Liver (tissue), 9 donors: ENCODE measurements around the gene ARHGEF25. TPM values are rescaled to one million over a fixed set of nuclear protein-coding genes. Genes with fewer than 3 reads are reported as not detected.
A peak's percentile ranks its signal among the peaks of the same experiment; 100 is the strongest.

Source experiments
- DNase-seq: peaks from one replicate; pipeline ENCODE4 v3.0.0-alpha.2; 2017; ENCODE audit warnings: low spot score
- H3K27ac ChIP-seq, 2 donors: one replicate each; pipeline ENCODE4 v1.7.0; 2013; ENCODE audit warnings: inconsistent platforms in 2 of 2, low read length in 2 of 2, control low read depth in 1 of 2, low read depth in 1 of 2, mild to moderate bottlenecking in 1 of 2
- H3K27me3 ChIP-seq, 4 donors: one replicate each; pipeline versions ENCODE4 v1.6.1 to v1.7.0; 2013; ENCODE audit warnings: low read length in 3 of 4, inconsistent platforms in 1 of 4, mild to moderate bottlenecking in 1 of 4, moderate library complexity in 1 of 4; ENCODE audit not compliant: control insufficient read depth in 4 of 4, insufficient read depth in 4 of 4
- H3K36me3 ChIP-seq, 4 donors: one replicate each; pipeline versions ENCODE4 v1.6.1 to v1.7.0; 2013; ENCODE audit warnings: low read length in 3 of 4, mild to moderate bottlenecking in 3 of 4, low read depth in 1 of 4, moderate library complexity in 1 of 4; ENCODE audit not compliant: control insufficient read depth in 4 of 4, insufficient read depth in 3 of 4
- H3K4me1 ChIP-seq, 4 donors: one replicate each; pipeline versions ENCODE4 v1.6.1 to v1.7.0; 2013; ENCODE audit warnings: low read length in 3 of 4, mild to moderate bottlenecking in 3 of 4, moderate library complexity in 1 of 4; ENCODE audit not compliant: control insufficient read depth in 4 of 4, insufficient read depth in 4 of 4
- H3K4me3 ChIP-seq, 3 donors: one replicate each; pipeline versions ENCODE4 v1.6.1 to v1.7.0; 2013; ENCODE audit warnings: low read length in 3 of 3, control low read depth in 1 of 3, low read depth in 1 of 3, mild to moderate bottlenecking in 1 of 3
- H3K9ac ChIP-seq, 2 donors: one replicate each; pipeline ENCODE4 v1.7.0; 2013; ENCODE audit warnings: low read length in 2 of 2, mild to moderate bottlenecking in 2 of 2, moderate library complexity in 2 of 2, control low read depth in 1 of 2, low read depth in 1 of 2
- H3K9me3 ChIP-seq, 4 donors: one replicate each; pipeline versions ENCODE4 v1.6.1 to v1.7.0; 2013; ENCODE audit warnings: low read length in 3 of 4; ENCODE audit not compliant: control insufficient read depth in 4 of 4
- ATF3 ChIP-seq: IDR thresholded peaks from 2 replicates; pipeline ENCODE4 v1.6.1; 2016; ENCODE audit warnings: antibody characterized with exemption
- CTCF ChIP-seq: fragments of 150-350 bp; IDR thresholded peaks from 2 replicates; pipeline ENCODE4 v1.5.1; 2017; ENCODE audit warnings: improper control_type of control experiment, low read depth, low read length; ENCODE audit not compliant: missing input control
- EGR1 ChIP-seq, 2 donors: IDR thresholded peaks; 2 replicates each; pipeline ENCODE4 v1.6.1; 2016 to 2018; ENCODE audit warnings: antibody characterized with exemption in 2 of 2, low read depth in 2 of 2
- FOXA1 ChIP-seq: IDR thresholded peaks from 2 replicates; pipeline ENCODE4 v1.6.1; 2016; ENCODE audit warnings: antibody characterized with exemption
- GABPA ChIP-seq, 2 donors: IDR thresholded peaks in 1 of 2; conservative IDR thresholded peaks in 1 of 2; 2 replicates each; pipeline ENCODE4 v1.6.1; 2016; ENCODE audit warnings: antibody characterized with exemption in 2 of 2, mild to moderate bottlenecking in 1 of 2, moderate library complexity in 1 of 2
- HNF4A ChIP-seq, 2 donors: conservative IDR thresholded peaks; 2 replicates each; pipeline ENCODE4 v1.6.1; 2016; ENCODE audit warnings: antibody characterized with exemption in 2 of 2, mild to moderate bottlenecking in 2 of 2
- HNF4G ChIP-seq: IDR thresholded peaks from 2 replicates; pipeline ENCODE4 v1.6.1; 2016; ENCODE audit warnings: antibody characterized with exemption
- JUND ChIP-seq, 2 donors: IDR thresholded peaks; 2 replicates each; pipeline ENCODE4 v1.6.1; 2016; ENCODE audit warnings: antibody characterized with exemption in 2 of 2
- MAX ChIP-seq: IDR thresholded peaks from 2 replicates; pipeline ENCODE4 v1.6.1; 2016; ENCODE audit warnings: antibody characterized with exemption
- NR2F2 ChIP-seq: IDR thresholded peaks from 2 replicates; pipeline ENCODE4 v1.6.1; 2016; ENCODE audit warnings: antibody characterized with exemption
- RAD21 ChIP-seq, 2 donors: IDR thresholded peaks; 2 replicates each; pipeline ENCODE4 v1.6.1; 2016; ENCODE audit warnings: antibody characterized with exemption in 2 of 2, mild to moderate bottlenecking in 2 of 2
- REST ChIP-seq: IDR thresholded peaks from 2 replicates; pipeline ENCODE4 v1.6.1; 2016; ENCODE audit warnings: antibody characterized with exemption, mild to moderate bottlenecking
- RXRA ChIP-seq, 2 donors: IDR thresholded peaks; 2 replicates each; pipeline ENCODE4 v1.6.1; 2017 to 2018; ENCODE audit warnings: antibody characterized with exemption in 2 of 2, mild to moderate bottlenecking in 1 of 2
- SP1 ChIP-seq: IDR thresholded peaks from 2 replicates; pipeline ENCODE4 v1.6.1; 2018; ENCODE audit warnings: antibody characterized with exemption, mild to moderate bottlenecking
- TAF1 ChIP-seq: conservative IDR thresholded peaks from 2 replicates; pipeline ENCODE4 v1.6.1; 2016; ENCODE audit warnings: antibody characterized with exemption, mild to moderate bottlenecking
- YY1 ChIP-seq: IDR thresholded peaks from 2 replicates; pipeline ENCODE4 v1.6.1; 2016; ENCODE audit warnings: antibody characterized with exemption, mild to moderate bottlenecking
- ZBTB33 ChIP-seq: IDR thresholded peaks from 2 replicates; pipeline ENCODE4 v1.6.1; 2016; ENCODE audit warnings: antibody characterized with exemption
- WGBS: extraction: QIAGEN DNeasy Blood & Tissue Kit; methylation state at CpG from one replicate; pipeline ENCODE4 v1.1.7; 2013; 5-methylcytosine and 5-hydroxymethylcytosine counted together
- polyA plus RNA-seq, 2 donors: library from polyadenylated mRNA; stranded (reverse) in 1 of 2; unstranded in 1 of 2; fragments of 200-250 nt in 1 of 2; fragments of >200 nt in 1 of 2; fragmentation: Nextera tagmentation in 1 of 2; extraction: Ambion mirVana in 1 of 2; gene quantifications; one replicate each; pipeline versions ENCODE4 v1.2.1 to v1.2.3, GENCODE V29; 2013 to 2015
- total RNA-seq, 2 donors: library from RNA; depleted of rRNA; stranded (reverse); fragments of >200 nt; gene quantifications; one replicate each; pipeline ENCODE4 v1.2.3, GENCODE V29; 2014
- donor health status: healthy.
- donor health status: healthy.
- donor health status: healthy.
- donor health status: healthy.
- donor health status: healthy.

Gene ARHGEF25
- total and polyA plus RNA-seq, 4 donors, result 0.57 to 2.3 (median 1.9) TPM

GRCh38 chr12:57583008-57583831 is 28.0 kb upstream of the ARHGEF25 start:
- peak; percentile 59 for DNase-seq
- Histone ChIP-seq H3K27me3 (no peaks in the 10 kb centered on the region), H3K4me3 (no peak overlapping the region), H3K9me3 (no peaks in the 10 kb centered on the region), H3K36me3 (no peaks in the 10 kb centered on the region), H3K27ac (no peak overlapping the region), H3K4me1 (peaks cover 1 to 13% (median 9%) of the 10 kb centered on the region in 4 donors), H3K9ac (no peak overlapping the region)
- WGBS, result 44% methylated on average over 13 of the region's 13 CpGs
- TF ChIP-seq ZBTB33 (no peak), JUND (IDR thresholded peaks at IDR 0.05) (no peak), CTCF (peak; percentile 93), NR2F2 (peak; percentile 52), FOXA1 (no peak), RXRA (IDR thresholded peaks at IDR 0.05) (peak; percentile 16 to 67), SP1 (no peak), RAD21 (IDR thresholded peaks at IDR 0.05) (peak; percentile 95 to 97)

GRCh38 chr12:57584050-57584449 is 27.2 kb upstream of the ARHGEF25 start:
- no peak overlapping the region for H3K9ac ChIP-seq
- no peak overlapping the region for H3K4me3 ChIP-seq
- WGBS, result 99% methylated on average over 2 of the region's 2 CpGs
- TF ChIP-seq FOXA1, result no peak
- TF ChIP-seq HNF4A (conservative IDR thresholded peaks at IDR 0.05), result no peak
- no peak for TF ChIP-seq REST
- no peak for TF ChIP-seq GABPA (IDR thresholded peaks at IDR 0.05 in 1 of 2, conservative IDR thresholded peaks at IDR 0.05 in 1 of 2)
- TF ChIP-seq HNF4G, result no peak
- no peak for TF ChIP-seq EGR1 (IDR thresholded peaks at IDR 0.05; ENCODE audit: low read depth in 2 of 2)
- TF ChIP-seq NR2F2, result no peak
- TF ChIP-seq RXRA (IDR thresholded peaks at IDR 0.05), result no peak
- TF ChIP-seq MAX, result no peak
- no peak for TF ChIP-seq TAF1
- TF ChIP-seq YY1, result no peak
- TF ChIP-seq SP1, result no peak
- no peak for TF ChIP-seq JUND (IDR thresholded peaks at IDR 0.05)
- TF ChIP-seq ZBTB33, result no peak
- TF ChIP-seq ATF3, result no peak
- no peaks in the 10 kb centered on the region for H3K9me3 ChIP-seq
- no peak overlapping the region for H3K27ac ChIP-seq
- DNase-seq, result no peak
- peaks cover 1 to 13% (median 9%) of the 10 kb centered on the region in 4 donors for H3K4me1 ChIP-seq
- no peaks in the 10 kb centered on the region for H3K27me3 ChIP-seq
- no peaks in the 10 kb centered on the region for H3K36me3 ChIP-seq
